HEK293T (cell line): ENCODE data around the gene WDR74.

Experiments used
- ARNT ChIP-seq: fragments of 450-650 bp; IDR thresholded peaks from 2 replicates; pipeline ENCODE4 v1.6.1; 2017; ENCODE audit warnings: mild to moderate bottlenecking
- BHLHE40 ChIP-seq: fragments of 450-650 bp; IDR thresholded peaks from 2 replicates; pipeline ENCODE4 v1.6.1; 2016; ENCODE audit warnings: mild to moderate bottlenecking, moderate library complexity, borderline replicate concordance
- CTBP1 ChIP-seq: fragments of 450-650 bp; IDR thresholded peaks from 2 replicates; pipeline ENCODE4 v1.6.1; 2016; ENCODE audit warnings: borderline replicate concordance
- ELF4 ChIP-seq: fragments of 450-650 bp; IDR thresholded peaks from 2 replicates; pipeline ENCODE4 v1.6.1; 2017; ENCODE audit warnings: antibody characterized with exemption
- FOXA1 ChIP-seq: fragments of 450-650 bp; IDR thresholded peaks from 2 replicates; pipeline ENCODE4 v1.6.1; 2016; ENCODE audit warnings: mild to moderate bottlenecking
- FOXK2 ChIP-seq: fragments of 450-650 bp; IDR thresholded peaks from 2 replicates; pipeline ENCODE4 v1.6.1; 2016; ENCODE audit warnings: mild to moderate bottlenecking
- FOXM1 ChIP-seq: fragments of 450-650 bp; IDR thresholded peaks from 2 replicates; pipeline ENCODE4 v1.6.1; 2017; ENCODE audit warnings: mild to moderate bottlenecking, borderline replicate concordance
- L3MBTL2 ChIP-seq: fragments of 450-650 bp; conservative IDR thresholded peaks from 2 replicates; pipeline ENCODE4 v1.6.1; 2016; ENCODE audit warnings: mild to moderate bottlenecking
- LEF1 ChIP-seq: fragments of 450-650 bp; IDR thresholded peaks from 2 replicates; pipeline ENCODE4 v1.6.1; 2017; ENCODE audit warnings: mild to moderate bottlenecking, borderline replicate concordance
- NFRKB ChIP-seq: fragments of 450-650 bp; IDR thresholded peaks from 2 replicates; pipeline ENCODE4 v1.6.1; 2016; ENCODE audit warnings: mild to moderate bottlenecking, moderate library complexity
- SP1 ChIP-seq: fragments of 450-650 bp; IDR thresholded peaks from 2 replicates; pipeline ENCODE4 v1.6.1; 2017
- SUZ12 ChIP-seq: fragments of 450-650 bp; IDR thresholded peaks from 2 replicates; pipeline ENCODE4 v1.6.1; 2016; ENCODE audit warnings: mild to moderate bottlenecking
- TARDBP ChIP-seq: fragments of 450-650 bp; IDR thresholded peaks from 2 replicates; pipeline ENCODE4 v1.6.1; 2016
- TF ChIP-seq, protein P1 (sequence below): fragments of 450-650 bp; IDR thresholded peaks from 2 replicates; pipeline ENCODE4 v1.6.1; 2016

DNA sequence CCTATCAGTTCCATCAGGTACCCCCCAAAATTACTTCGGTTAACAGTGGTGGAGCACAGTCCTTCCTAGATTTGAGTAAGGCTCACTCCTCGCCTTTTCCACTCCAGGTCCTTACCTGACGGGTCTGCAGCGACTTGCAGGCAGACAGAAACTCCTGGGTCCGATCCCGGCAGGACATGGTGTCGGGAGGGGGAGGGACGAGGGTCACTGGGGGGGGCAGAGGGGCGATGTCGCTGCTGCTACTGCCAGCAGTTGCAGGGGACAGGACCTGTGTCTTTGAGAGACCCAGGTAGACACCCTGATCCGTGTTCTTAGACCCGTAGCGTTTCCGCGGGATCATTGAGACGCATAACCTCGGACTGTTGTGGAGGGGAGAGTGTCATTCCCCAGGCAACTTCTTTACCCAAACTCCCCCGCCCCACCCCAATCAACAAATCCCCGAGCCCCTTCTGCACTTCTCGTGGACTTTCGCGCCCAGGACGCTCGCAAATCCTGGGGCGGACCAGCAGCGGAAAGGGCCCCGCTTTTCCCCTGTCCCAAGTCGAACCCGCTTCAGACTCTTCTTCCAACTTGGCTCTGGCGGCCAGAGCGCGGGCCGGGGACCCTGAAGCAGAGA, 8.4 kb downstream of the WDR74 start:
- TF ChIP-seq BHLHE40 = no peak
- TF ChIP-seq, protein P1, sequence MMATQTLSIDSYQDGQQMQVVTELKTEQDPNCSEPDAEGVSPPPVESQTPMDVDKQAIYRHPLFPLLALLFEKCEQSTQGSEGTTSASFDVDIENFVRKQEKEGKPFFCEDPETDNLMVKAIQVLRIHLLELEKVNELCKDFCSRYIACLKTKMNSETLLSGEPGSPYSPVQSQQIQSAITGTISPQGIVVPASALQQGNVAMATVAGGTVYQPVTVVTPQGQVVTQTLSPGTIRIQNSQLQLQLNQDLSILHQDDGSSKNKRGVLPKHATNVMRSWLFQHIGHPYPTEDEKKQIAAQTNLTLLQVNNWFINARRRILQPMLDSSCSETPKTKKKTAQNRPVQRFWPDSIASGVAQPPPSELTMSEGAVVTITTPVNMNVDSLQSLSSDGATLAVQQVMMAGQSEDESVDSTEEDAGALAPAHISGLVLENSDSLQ = no peak
- no peak for TF ChIP-seq ELF4
- TF ChIP-seq FOXK2 = no peak
- TF ChIP-seq ARNT = no peak
- TF ChIP-seq NFRKB = no peak
- TF ChIP-seq SUZ12 = no peak
- 0 out of 2 replicates have a peak, but pooled peaks have one; percentile 17 for TF ChIP-seq TARDBP
- TF ChIP-seq SP1 = no peak
- TF ChIP-seq LEF1 = no peak
- TF ChIP-seq CTBP1 = no peak
- peak; percentile 90; the same call in 1 of the 2 replicates for TF ChIP-seq FOXM1
- no peak for TF ChIP-seq L3MBTL2
- no peak for TF ChIP-seq FOXA1
